ENCODE results near the gene HMGB2.

- TF ChIP-seq, protein P1, sequence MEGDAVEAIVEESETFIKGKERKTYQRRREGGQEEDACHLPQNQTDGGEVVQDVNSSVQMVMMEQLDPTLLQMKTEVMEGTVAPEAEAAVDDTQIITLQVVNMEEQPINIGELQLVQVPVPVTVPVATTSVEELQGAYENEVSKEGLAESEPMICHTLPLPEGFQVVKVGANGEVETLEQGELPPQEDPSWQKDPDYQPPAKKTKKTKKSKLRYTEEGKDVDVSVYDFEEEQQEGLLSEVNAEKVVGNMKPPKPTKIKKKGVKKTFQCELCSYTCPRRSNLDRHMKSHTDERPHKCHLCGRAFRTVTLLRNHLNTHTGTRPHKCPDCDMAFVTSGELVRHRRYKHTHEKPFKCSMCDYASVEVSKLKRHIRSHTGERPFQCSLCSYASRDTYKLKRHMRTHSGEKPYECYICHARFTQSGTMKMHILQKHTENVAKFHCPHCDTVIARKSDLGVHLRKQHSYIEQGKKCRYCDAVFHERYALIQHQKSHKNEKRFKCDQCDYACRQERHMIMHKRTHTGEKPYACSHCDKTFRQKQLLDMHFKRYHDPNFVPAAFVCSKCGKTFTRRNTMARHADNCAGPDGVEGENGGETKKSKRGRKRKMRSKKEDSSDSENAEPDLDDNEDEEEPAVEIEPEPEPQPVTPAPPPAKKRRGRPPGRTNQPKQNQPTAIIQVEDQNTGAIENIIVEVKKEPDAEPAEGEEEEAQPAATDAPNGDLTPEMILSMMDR (IDR thresholded peaks at IDR 0.05; ENCODE audit: insufficient read depth, low read depth, low read length) = no peak
- TF ChIP-seq EZH2 (IDR thresholded peaks at IDR 0.05; ENCODE audit: insufficient read depth, low read length) = no peak
These were observed 40.4 kb upstream of the HMGB2 start for GRCh38 chr4:173374588-173374987.
